Left ventricle myocardium inferior (tissue), 1 donor: ENCODE data around the gene ANXA1. TPM values are rescaled to one million over a fixed set of nuclear protein-coding genes. Genes with fewer than 3 reads are reported as not detected.

Experiments used
- DNase-seq: peaks from one replicate; pipeline ENCODE4 v3.0.0-alpha.2; 2020
- H3K27ac ChIP-seq: fragments of 200-600 bp; replicated peaks from 2 replicates; pipeline ENCODE4 v1.8.0; 2021
- H3K27me3 ChIP-seq: fragments of 200-600 bp; 2 replicates; pipeline ENCODE4 v1.8.0; 2021; ENCODE audit warnings: low read depth
- H3K36me3 ChIP-seq: fragments of 200-600 bp; 2 replicates; pipeline ENCODE4 v1.8.0; 2021
- H3K4me1 ChIP-seq: fragments of 200-600 bp; 2 replicates; pipeline ENCODE4 v1.8.0; 2021
- H3K4me3 ChIP-seq: fragments of 200-600 bp; 2 replicates; pipeline ENCODE4 v1.8.0; 2021; ENCODE audit warnings: mild to moderate bottlenecking, moderate library complexity
- H3K9me3 ChIP-seq: fragments of 200-600 bp; replicated peaks from 2 replicates; pipeline ENCODE4 v1.8.0; 2021
- intact Hi-C: fragments of 100-400 bp; cut with micrococcal nuclease; formaldehyde crosslinking; loops from one replicate; pipeline ENCODE4 v1.11.0; 2022
- total RNA-seq: library from RNA; stranded (reverse); fragmentation: NEBNext Ultra II Directional; extraction: Animal tissue kit (Norgen Biotek cat#: 25700); gene quantifications from one replicate; pipeline ENCODE4 v1.2.1, GENCODE V29; 2021
- TF ChIP-seq, protein P1 (sequence below): fragments of 200-600 bp; IDR thresholded peaks from 2 replicates; pipeline ENCODE4 v1.8.0; 2021; ENCODE audit warnings: antibody characterized with exemption, mild to moderate bottlenecking, borderline replicate concordance
- donor health status: DM: no; HTN: yes; CAD: no; lungs with severe emphysema.

The ANXA1 gene
- total RNA-seq, 1 donor from 2014 or later = 48.7 TPM

DNA sequence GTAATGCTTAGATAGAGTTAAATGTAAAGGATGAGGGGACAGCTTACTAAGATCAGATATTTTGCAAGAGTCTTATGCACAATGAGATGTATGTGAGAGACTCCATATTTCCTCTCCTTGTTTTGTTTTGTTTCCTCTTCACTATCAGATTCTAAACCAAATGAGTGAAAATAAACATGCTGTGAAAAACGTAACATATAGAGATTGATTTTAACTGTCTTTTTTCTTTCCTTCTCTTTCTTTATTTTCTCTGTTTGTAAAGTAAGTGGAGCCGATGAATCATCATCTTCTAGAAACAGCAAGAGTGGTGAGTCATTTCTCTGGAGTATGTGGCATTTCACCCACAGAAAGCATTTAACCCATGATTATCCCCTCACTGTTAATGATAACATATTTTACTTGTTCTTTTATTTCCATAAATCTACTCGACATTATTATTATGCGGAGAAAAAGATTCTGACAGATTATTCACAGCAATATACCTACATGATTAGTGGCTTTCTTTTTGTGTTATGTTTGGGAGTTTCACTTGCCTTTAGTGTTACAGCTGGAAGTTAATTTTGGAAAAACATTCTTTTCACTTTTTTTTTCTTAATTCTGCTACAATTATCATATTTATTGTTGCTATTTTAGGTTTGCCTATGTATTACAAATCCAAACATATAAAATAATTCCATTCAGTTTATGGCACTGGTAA is 2.1 kb upstream of the ANXA1 start:
- Histone ChIP-seq H3K4me1 (peaks cover 44% of the 10 kb centered on the region), H3K27ac (peak overlapping the region; percentile 63), H3K36me3 (no peaks in the 10 kb centered on the region), H3K9me3 (no peaks in the 10 kb centered on the region), H3K4me3 (peak overlapping the region; percentile 16), H3K27me3 (no peaks in the 10 kb centered on the region)
- intact Hi-C loops = no loop called here
- no peak for DNase-seq
- TF ChIP-seq, protein P1, sequence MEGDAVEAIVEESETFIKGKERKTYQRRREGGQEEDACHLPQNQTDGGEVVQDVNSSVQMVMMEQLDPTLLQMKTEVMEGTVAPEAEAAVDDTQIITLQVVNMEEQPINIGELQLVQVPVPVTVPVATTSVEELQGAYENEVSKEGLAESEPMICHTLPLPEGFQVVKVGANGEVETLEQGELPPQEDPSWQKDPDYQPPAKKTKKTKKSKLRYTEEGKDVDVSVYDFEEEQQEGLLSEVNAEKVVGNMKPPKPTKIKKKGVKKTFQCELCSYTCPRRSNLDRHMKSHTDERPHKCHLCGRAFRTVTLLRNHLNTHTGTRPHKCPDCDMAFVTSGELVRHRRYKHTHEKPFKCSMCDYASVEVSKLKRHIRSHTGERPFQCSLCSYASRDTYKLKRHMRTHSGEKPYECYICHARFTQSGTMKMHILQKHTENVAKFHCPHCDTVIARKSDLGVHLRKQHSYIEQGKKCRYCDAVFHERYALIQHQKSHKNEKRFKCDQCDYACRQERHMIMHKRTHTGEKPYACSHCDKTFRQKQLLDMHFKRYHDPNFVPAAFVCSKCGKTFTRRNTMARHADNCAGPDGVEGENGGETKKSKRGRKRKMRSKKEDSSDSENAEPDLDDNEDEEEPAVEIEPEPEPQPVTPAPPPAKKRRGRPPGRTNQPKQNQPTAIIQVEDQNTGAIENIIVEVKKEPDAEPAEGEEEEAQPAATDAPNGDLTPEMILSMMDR = no peak

DNA sequence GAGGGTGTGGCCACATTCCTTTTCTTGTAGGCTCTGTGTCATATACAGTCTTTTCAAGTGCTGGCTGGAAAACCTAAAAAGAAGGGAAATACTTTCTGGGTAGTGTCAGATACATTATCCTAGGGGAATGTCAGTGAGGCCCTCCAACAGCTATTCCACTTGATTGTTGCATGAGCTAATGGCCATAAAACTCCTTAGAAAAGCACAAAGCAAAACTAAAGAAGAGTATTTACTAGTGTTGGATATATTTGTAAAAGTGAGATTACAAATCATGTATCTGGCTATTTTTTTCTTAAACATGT is 829 bp downstream of the ANXA1 start:
- peak overlapping the region; percentile 86 for H3K27ac ChIP-seq
- H3K36me3 ChIP-seq = no peaks in the 10 kb centered on the region
- no peaks in the 10 kb centered on the region for H3K9me3 ChIP-seq
- H3K4me3 ChIP-seq = peak overlapping the region; percentile 69
- peaks cover 70% of the 10 kb centered on the region for H3K4me1 ChIP-seq
- TF ChIP-seq, protein P1 = no peak
- no peak for DNase-seq
- intact Hi-C loops = no loop called here
- no peaks in the 10 kb centered on the region for H3K27me3 ChIP-seq

DNA sequence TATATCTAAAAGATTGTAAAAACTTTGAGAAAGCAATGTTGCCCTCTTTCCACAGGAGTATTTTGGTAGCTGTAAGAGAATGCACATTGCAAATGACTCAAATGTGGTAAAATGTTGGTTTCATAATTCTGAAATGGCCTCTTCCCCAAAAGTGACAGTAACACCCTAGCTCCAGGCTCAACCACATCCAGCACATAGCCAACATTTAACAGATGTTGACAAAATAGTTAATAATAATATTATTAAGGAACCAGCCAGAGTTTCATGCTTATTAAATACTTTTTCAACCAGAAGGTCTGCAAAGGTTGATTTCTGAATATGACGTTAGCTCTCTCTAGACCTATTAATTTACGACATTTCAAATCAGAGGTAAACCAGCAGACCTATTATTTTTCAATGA is 1.3 kb downstream of the ANXA1 start:
- Histone ChIP-seq H3K9me3 (no peaks in the 10 kb centered on the region), H3K4me1 (peaks cover 72% of the 10 kb centered on the region), H3K36me3 (no peaks in the 10 kb centered on the region), H3K27me3 (no peaks in the 10 kb centered on the region), H3K4me3 (peak overlapping the region; percentile 69), H3K27ac (peak overlapping the region; percentile 86)
- DNase-seq = no peak
- intact Hi-C loops = no loop called here
- TF ChIP-seq, protein P1 = no peak

DNA sequence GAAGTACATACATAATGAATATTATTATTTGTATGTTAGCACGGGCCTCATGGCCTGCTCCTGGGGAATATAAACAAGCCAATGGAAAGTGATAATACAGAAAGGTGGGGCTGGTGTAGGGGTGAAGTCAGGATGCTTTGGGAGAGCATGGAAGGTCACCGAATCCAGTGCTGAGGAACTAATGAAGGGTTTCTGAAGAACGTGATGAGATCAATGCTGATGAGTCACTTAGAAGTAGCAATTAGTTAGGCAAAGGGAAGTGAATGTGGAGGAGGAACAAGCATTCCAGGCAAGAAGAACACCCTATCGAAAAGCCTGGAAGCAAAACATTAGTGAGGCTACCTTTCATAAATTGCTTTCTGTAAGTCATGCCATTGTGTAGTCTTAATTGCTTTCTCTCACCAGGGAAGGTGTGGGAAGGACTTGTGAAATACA is 2.1 kb downstream of the ANXA1 start:
- H3K4me3 ChIP-seq = peak overlapping the region; percentile 69
- no peak for DNase-seq
- H3K4me1 ChIP-seq = peaks cover 72% of the 10 kb centered on the region
- no peaks in the 10 kb centered on the region for H3K9me3 ChIP-seq
- intact Hi-C loops = no loop called here
- TF ChIP-seq, protein P1 = no peak
- H3K27me3 ChIP-seq = no peaks in the 10 kb centered on the region
- peaks cover 6% of the 10 kb centered on the region for H3K36me3 ChIP-seq
- H3K27ac ChIP-seq = peak overlapping the region; percentile 86

DNA sequence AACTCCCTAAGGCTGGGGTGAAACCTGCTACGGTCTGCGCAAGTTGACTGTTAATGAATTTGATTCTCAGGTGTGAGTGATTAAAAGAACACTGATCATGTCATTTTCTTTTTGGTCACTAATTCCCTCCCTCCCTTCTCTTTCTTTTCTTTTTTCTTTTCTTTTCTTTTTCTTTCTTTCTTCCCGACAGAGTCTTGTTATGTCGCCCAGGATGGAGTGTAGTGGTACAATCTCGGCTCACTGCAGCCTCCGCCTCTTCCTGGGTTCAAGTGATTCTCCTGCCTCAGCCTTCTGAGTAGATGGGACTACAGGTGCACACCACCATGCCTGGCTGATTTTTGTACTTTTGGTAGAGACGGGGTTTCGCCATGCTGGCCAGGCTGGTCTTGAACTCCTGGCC is 2.6 kb downstream of the ANXA1 start:
- Histone ChIP-seq H3K4me1 (peaks cover 72% of the 10 kb centered on the region), H3K4me3 (peak overlapping the region; percentile 69), H3K27ac (peak overlapping the region; percentile 86), H3K9me3 (no peaks in the 10 kb centered on the region), H3K27me3 (no peaks in the 10 kb centered on the region), H3K36me3 (peaks cover 10% of the 10 kb centered on the region)
- intact Hi-C loops = no loop called here
- TF ChIP-seq, protein P1 = no peak
- DNase-seq = no peak
